ENCODE results near the gene BLOC1S3.

BLOC1S3 gene

GRCh38 chr19:45154064-45154827, 24.3 kb upstream of the BLOC1S3 start:
- Histone ChIP-seq H3K27me3 (ENCODE audit: control insufficient read depth, insufficient read depth, low read length, poor library complexity, severe bottlenecking) (peaks cover 49% of the 10 kb centered on the region), H3K9me3 (ENCODE audit: control insufficient read depth, low read length) (no peaks in the 10 kb centered on the region), H3K27ac (ENCODE audit: insufficient read depth, low read depth, low read length, poor library complexity, severe bottlenecking) (no peak overlapping the region), H3K4me3 (ENCODE audit: insufficient read depth, low read depth, low read length) (peak overlapping the region; percentile 21), H3K36me3 (ENCODE audit: control insufficient read depth, insufficient read depth, low read length) (no peaks in the 10 kb centered on the region), H3K4me1 (ENCODE audit: control insufficient read depth, insufficient read depth, low read length) (peaks cover 8% of the 10 kb centered on the region)
- WGBS, 2 experiments: 50 to 55% methylated on average over 19 of the region's 19 CpGs

GRCh38 chr19:45156011-45156630, 22.5 kb upstream of the BLOC1S3 start:
- WGBS, 2 experiments: 78 to 81% methylated on average over 11 of the region's 11 CpGs
- H3K4me3 ChIP-seq (ENCODE audit: insufficient read depth, low read depth, low read length): no peak overlapping the region
- H3K9me3 ChIP-seq (ENCODE audit: control insufficient read depth, low read length): no peaks in the 10 kb centered on the region
- H3K27me3 ChIP-seq (ENCODE audit: control insufficient read depth, insufficient read depth, low read length, poor library complexity, severe bottlenecking): peaks cover 46% of the 10 kb centered on the region
- no peak overlapping the region for H3K27ac ChIP-seq (ENCODE audit: insufficient read depth, low read depth, low read length, poor library complexity, severe bottlenecking)
- peaks cover 8% of the 10 kb centered on the region for H3K4me1 ChIP-seq (ENCODE audit: control insufficient read depth, insufficient read depth, low read length)
- H3K36me3 ChIP-seq (ENCODE audit: control insufficient read depth, insufficient read depth, low read length): no peaks in the 10 kb centered on the region

GRCh38 chr19:45156751-45157150, 21.8 kb upstream of the BLOC1S3 start:
- 88 to 89% methylated on average over 11 of the region's 11 CpGs for WGBS, 2 experiments
- Histone ChIP-seq H3K4me1 (ENCODE audit: control insufficient read depth, insufficient read depth, low read length) (peaks cover 8% of the 10 kb centered on the region), H3K36me3 (ENCODE audit: control insufficient read depth, insufficient read depth, low read length) (no peaks in the 10 kb centered on the region), H3K27ac (ENCODE audit: insufficient read depth, low read depth, low read length, poor library complexity, severe bottlenecking) (no peak overlapping the region), H3K27me3 (ENCODE audit: control insufficient read depth, insufficient read depth, low read length, poor library complexity, severe bottlenecking) (peaks cover 49% of the 10 kb centered on the region), H3K9me3 (ENCODE audit: control insufficient read depth, low read length) (no peaks in the 10 kb centered on the region), H3K4me3 (ENCODE audit: insufficient read depth, low read depth, low read length) (no peak overlapping the region)

DNA sequence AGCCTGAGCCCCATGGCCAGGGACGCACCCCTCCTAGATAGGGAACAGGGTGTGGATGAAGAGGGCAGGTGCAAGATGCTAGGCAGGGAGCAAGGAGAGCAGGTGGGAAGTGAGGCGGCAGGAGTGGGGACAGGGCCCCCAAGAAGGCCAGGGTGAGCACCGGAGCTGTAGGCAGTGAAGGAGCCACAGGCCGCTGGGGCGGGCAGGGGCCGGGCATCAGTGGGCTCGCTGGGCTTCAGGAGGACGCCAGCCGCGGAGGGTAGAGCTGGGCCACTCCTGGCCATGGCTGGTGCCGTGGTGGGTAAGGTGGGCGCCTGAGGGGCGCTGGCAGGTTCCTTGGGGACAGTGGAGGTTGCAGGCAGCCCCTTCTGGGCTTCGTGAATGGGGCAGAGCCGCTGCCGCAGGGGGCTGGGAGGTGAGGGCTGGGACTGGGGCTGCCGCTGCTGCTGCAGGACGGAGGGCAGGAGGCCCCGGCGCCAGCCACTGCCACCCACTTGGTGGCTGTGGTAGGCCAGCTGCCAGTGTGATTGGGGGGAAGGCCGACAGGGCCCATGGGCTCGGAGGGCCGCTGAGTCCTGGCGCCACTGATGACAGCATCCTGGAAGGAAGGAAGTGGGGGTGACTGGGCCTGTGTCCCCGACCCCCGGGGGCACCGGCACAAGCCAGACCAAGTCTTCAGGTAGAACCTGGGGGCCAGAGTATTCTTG, 19.9 kb upstream of the BLOC1S3 start:
- 93 to 94% methylated on average over 27 of the region's 27 CpGs for WGBS, 2 experiments
- Histone ChIP-seq H3K4me1 (ENCODE audit: control insufficient read depth, insufficient read depth, low read length) (peaks cover 8% of the 10 kb centered on the region), H3K36me3 (ENCODE audit: control insufficient read depth, insufficient read depth, low read length) (no peaks in the 10 kb centered on the region), H3K9me3 (ENCODE audit: control insufficient read depth, low read length) (no peaks in the 10 kb centered on the region), H3K27ac (ENCODE audit: insufficient read depth, low read depth, low read length, poor library complexity, severe bottlenecking) (no peak overlapping the region), H3K27me3 (ENCODE audit: control insufficient read depth, insufficient read depth, low read length, poor library complexity, severe bottlenecking) (peaks cover 30% of the 10 kb centered on the region), H3K4me3 (ENCODE audit: insufficient read depth, low read depth, low read length) (no peak overlapping the region)

GRCh38 chr19:45159210-45159970, 19.2 kb upstream of the BLOC1S3 start:
- Histone ChIP-seq H3K27ac (ENCODE audit: insufficient read depth, low read depth, low read length, poor library complexity, severe bottlenecking) (no peak overlapping the region), H3K36me3 (ENCODE audit: control insufficient read depth, insufficient read depth, low read length) (no peaks in the 10 kb centered on the region), H3K9me3 (ENCODE audit: control insufficient read depth, low read length) (no peaks in the 10 kb centered on the region), H3K27me3 (ENCODE audit: control insufficient read depth, insufficient read depth, low read length, poor library complexity, severe bottlenecking) (peaks cover 23% of the 10 kb centered on the region), H3K4me1 (ENCODE audit: control insufficient read depth, insufficient read depth, low read length) (peaks cover 1% of the 10 kb centered on the region), H3K4me3 (ENCODE audit: insufficient read depth, low read depth, low read length) (no peak overlapping the region)
- WGBS, 2 experiments: 89 to 90% methylated on average over 12 of the region's 12 CpGs

- WGBS, 2 experiments: 91 to 94% methylated on average over 10 of the region's 10 CpGs
- Histone ChIP-seq H3K4me1 (ENCODE audit: control insufficient read depth, insufficient read depth, low read length) (no peaks in the 10 kb centered on the region), H3K4me3 (ENCODE audit: insufficient read depth, low read depth, low read length) (no peak overlapping the region), H3K36me3 (ENCODE audit: control insufficient read depth, insufficient read depth, low read length) (no peaks in the 10 kb centered on the region), H3K9me3 (ENCODE audit: control insufficient read depth, low read length) (no peaks in the 10 kb centered on the region), H3K27ac (ENCODE audit: insufficient read depth, low read depth, low read length, poor library complexity, severe bottlenecking) (no peak overlapping the region), H3K27me3 (ENCODE audit: control insufficient read depth, insufficient read depth, low read length, poor library complexity, severe bottlenecking) (peaks cover 19% of the 10 kb centered on the region)
Measured at GRCh38 chr19:45159971-45160324, 18.6 kb upstream of the BLOC1S3 start.

DNA sequence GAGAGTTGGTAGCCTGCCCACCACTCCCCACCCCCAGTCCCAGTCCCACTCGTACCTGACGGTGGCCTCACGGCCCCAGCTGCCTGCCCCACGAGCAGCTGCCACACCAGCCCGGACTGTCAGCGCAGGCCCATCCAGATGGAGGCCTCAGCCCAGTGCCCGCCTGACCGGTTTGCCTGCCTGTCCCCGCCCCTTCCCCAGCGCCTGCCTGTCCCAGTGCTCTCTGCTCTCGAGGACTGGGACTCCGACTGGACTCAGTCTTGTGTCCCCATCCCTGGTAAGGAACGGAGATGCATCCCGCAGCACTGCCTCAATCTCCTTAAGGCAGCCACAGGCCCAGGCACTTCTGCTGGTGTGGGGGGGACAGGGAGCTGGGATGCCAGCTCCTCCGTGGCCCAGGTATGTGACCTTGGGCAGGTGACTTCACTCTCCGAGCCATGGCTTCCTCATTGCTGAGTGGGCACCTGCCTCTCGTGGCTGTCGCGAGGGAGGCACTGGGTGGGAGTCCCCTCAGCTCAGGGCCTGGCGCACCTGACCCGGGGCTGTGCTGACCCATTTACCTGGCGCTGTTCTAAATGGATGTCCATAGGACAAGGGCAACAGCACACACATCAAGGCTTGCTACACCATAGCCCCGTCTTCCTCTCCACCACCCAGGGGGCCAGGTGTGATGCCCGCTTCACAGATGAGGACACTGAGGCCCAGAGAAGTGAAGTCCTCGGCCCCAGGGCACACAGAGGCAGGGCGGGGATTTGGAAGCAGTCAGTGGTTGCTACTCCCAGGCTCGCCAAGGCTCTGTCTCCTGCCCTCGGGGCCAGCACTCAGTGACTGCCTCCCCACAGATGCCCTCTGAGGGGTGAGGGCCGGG, 17.5 kb upstream of the BLOC1S3 start, which contains the start of gene NKPD1:
TSS of gene NKPD1 (minus strand) at position 113 of the 868 bp plus-strand sequence. CDS start 832 bp downstream, outside the sequence.
- Histone ChIP-seq H3K27me3 (ENCODE audit: control insufficient read depth, insufficient read depth, low read length, poor library complexity, severe bottlenecking) (peaks cover 9% of the 10 kb centered on the region), H3K4me3 (ENCODE audit: insufficient read depth, low read depth, low read length) (no peak within 1 kb of the TSS), H3K9me3 (ENCODE audit: control insufficient read depth, low read length) (no peaks in the 10 kb centered on the region), H3K27ac (ENCODE audit: insufficient read depth, low read depth, low read length, poor library complexity, severe bottlenecking) (no peak within 1 kb of the TSS), H3K4me1 (ENCODE audit: control insufficient read depth, insufficient read depth, low read length) (no peaks in the 10 kb centered on the region), H3K36me3 (ENCODE audit: control insufficient read depth, insufficient read depth, low read length) (no peaks in the 10 kb centered on the region)
- WGBS, 2 experiments: 81 to 82% methylated on average over 29 of the region's 29 CpGs

DNA sequence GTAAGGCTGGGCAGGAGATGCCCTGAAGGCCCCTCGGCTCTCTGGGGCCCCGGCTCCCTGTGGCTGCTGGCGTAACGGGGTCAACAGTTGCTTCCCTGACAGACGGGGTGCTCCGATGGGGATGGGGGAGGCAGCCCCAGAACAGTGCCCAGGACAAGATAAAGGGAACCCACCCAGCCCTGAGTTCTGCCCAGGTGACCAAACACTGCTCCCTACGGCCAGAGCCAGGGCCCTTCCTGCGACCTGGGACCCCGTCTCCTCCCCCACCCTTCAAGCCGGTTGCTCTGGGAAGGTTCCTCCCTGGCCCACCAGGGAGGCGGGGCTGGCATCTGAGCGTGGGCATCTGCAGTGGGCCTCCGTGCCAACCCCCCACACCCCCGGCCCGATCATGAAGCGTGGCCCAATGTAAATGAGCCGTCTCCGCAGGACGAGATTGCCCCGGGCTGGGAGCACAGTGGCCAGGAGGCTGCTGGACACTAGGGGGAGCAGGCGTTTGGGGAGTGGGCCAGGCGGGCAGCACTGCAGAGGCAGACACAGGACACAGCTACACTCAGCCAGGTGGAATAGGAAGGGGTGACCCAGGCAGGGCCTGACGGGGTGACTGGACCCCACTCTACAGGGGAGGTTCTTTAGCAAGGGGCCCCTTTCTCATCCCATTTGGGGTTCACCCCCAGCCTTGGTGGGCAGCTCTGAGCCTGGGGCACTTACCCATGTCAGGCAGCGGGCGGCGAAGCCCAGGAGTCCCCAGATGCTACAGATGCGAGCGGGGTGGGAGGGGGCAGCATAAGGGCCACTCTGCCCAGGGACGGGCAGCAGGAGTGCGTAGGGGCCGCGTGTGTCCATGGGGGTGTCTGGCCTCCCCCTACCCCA, 16.6 kb upstream of the BLOC1S3 start:
- Histone ChIP-seq H3K4me1 (ENCODE audit: control insufficient read depth, insufficient read depth, low read length) (peaks cover 6% of the 10 kb centered on the region), H3K36me3 (ENCODE audit: control insufficient read depth, insufficient read depth, low read length) (no peaks in the 10 kb centered on the region), H3K27me3 (ENCODE audit: control insufficient read depth, insufficient read depth, low read length, poor library complexity, severe bottlenecking) (peaks cover 9% of the 10 kb centered on the region), H3K27ac (ENCODE audit: insufficient read depth, low read depth, low read length, poor library complexity, severe bottlenecking) (no peak overlapping the region), H3K9me3 (ENCODE audit: control insufficient read depth, low read length) (no peaks in the 10 kb centered on the region), H3K4me3 (ENCODE audit: insufficient read depth, low read depth, low read length) (no peak overlapping the region)
- 49 to 50% methylated on average over 32 of the region's 32 CpGs for WGBS, 2 experiments
